ENCODE data around the gene PCA3. TPM values are rescaled to one million over a fixed set of nuclear protein-coding genes. Genes with fewer than 3 reads are reported as not detected.

The PCA3 gene
- total and polyA plus RNA-seq, 2 of the 8 experiments (the other 6 are each of a cell fraction or from before 2014, with no cell fraction given) = not detected

DNA sequence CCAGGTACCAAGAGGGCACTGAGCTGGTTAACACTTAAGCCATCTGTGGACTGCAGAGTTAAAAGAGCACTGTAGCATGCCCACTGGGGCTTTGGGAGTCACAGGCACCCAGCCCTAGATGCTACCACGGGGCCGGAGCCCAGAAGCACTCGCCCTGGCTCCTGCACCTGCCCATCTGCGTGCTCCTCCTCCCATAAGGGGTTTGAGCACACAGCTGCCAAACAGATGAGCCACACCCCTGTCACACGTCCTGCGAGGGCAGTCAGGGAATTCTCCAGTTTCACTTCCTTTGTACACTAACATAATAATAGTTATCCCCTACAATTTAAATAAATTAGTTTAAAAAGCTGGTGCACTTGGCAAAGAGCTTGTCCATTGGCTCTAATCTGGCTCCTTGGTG lies 4.5 kb upstream of the PCA3 start:
- H4K20me1 ChIP-seq (replicated peaks in 1 of 2; ENCODE audit: control insufficient read depth in 1 of 2, insufficient read depth in 2 of 2, low read length in 2 of 2) = no peaks in the 10 kb centered on the region
- FAIRE-seq (no peak), DNase-seq (ENCODE audit: low read depth in 1 of 2, low spot score in 2 of 2) (no peak)
- no peak overlapping the region for H3K14ac ChIP-seq (ENCODE audit: insufficient read length)
- H2BK5ac ChIP-seq (ENCODE audit: low read depth, low read length) = no peak overlapping the region
- no peak overlapping the region for H3K4ac ChIP-seq (replicated peaks; ENCODE audit: insufficient read length, low read depth, low read length)
- no peak overlapping the region for H4K91ac ChIP-seq (replicated peaks; ENCODE audit: insufficient read length, low read length)
- H2BK120ac ChIP-seq (replicated peaks; ENCODE audit: low read depth, low read length) = no peak overlapping the region
- H2AFZ ChIP-seq (ENCODE audit: low read length) = no peak overlapping the region
- H3K4me1 ChIP-seq (replicated peaks in 1 of 4; ENCODE audit: control insufficient read depth in 3 of 4, insufficient read depth in 4 of 4, low read length in 3 of 4) = peaks cover 0 to 5% (median 2%) of the 10 kb centered on the region in 4 experiments; a peak in 4 of 7 replicates
- no peak overlapping the region for H3K56ac ChIP-seq (replicated peaks; ENCODE audit: insufficient read length, low read depth, low read length)
- no peak overlapping the region for H2AK5ac ChIP-seq (ENCODE audit: low read depth, low read length)
- H4K8ac ChIP-seq (ENCODE audit: extremely low read depth, insufficient read depth, low read length) = 0 out of 2 replicates have a peak overlapping the region, but pooled peaks have one; percentile 35
- H3K23ac ChIP-seq (ENCODE audit: insufficient read length) = no peak overlapping the region
- POLR2A ChIA-PET (ENCODE audit: partially characterized antibody) = no interaction called here
- H4K5ac ChIP-seq (ENCODE audit: insufficient read length, low read depth, low read length) = no peak overlapping the region
- no peak overlapping the region; the same call in 1 of the 2 replicates for H2BK12ac ChIP-seq (ENCODE audit: low read depth, low read length)
- 85% methylated on average over 6 of the region's 6 CpGs; no CpG with 5 or more reads in 1 of the 2 experiments for WGBS, 2 experiments (ENCODE audit: extremely low coverage in 1 of 2, insufficient coverage in 1 of 2, insufficient read length in 1 of 2, insufficient replicate concordance in 2 of 2, low coverage in 1 of 2, low lambda C conversion rate in 2 of 2, missing lambda C conversion rate in 1 of 2)
- CTCF ChIA-PET (ENCODE audit: partially characterized antibody) = interaction anchor here (1.0 to 6.3 kb wide), 5 partner anchors 48 to 407 kb away, joined by 3 to 35 read pairs (median 4); no protein-coding TSS in a partner anchor
- no peak overlapping the region for H3K18ac ChIP-seq (ENCODE audit: extremely low read depth, low read length)
- H3K27me3 ChIP-seq (replicated peaks in 1 of 4; ENCODE audit: control insufficient read depth in 3 of 4, extremely low read depth in 1 of 4, insufficient read depth in 3 of 4, low read length in 3 of 4) = no peaks in the 10 kb centered on the region
- H3K4me2 ChIP-seq (ENCODE audit: insufficient read depth in 1 of 2, low read depth in 2 of 2, low read length in 2 of 2) = no peak overlapping the region
- no peaks in the 10 kb centered on the region for H3K79me2 ChIP-seq (ENCODE audit: control insufficient read depth in 1 of 2, insufficient read depth in 2 of 2, low read length in 2 of 2)
- H2BK15ac ChIP-seq (ENCODE audit: low read length) = no peak overlapping the region
- no peaks in the 10 kb centered on the region for H3K79me1 ChIP-seq (ENCODE audit: low read depth, low read length)
- no peaks in the 10 kb centered on the region for H3K9me3 ChIP-seq (ENCODE audit: insufficient read depth in 2 of 2, low read depth in 1 of 2, low read length in 1 of 2)
- H3K4me3 ChIP-seq (ENCODE audit: extremely low read depth in 1 of 4, insufficient read depth in 2 of 4, low read depth in 3 of 4, low read length in 4 of 4) = no peak overlapping the region
- H3K9ac ChIP-seq (replicated peaks in 1 of 4; ENCODE audit: extremely low read depth in 1 of 4, low read depth in 3 of 4, low read length in 3 of 4) = no peak overlapping the region
- no peaks in the 10 kb centered on the region for H3K23me2 ChIP-seq (ENCODE audit: low read depth, low read length)
- no peak overlapping the region for H3K27ac ChIP-seq (ENCODE audit: low read depth, low read length)
- H2BK20ac ChIP-seq (ENCODE audit: low read length) = no peak overlapping the region
- H3K36me3 ChIP-seq (ENCODE audit: control insufficient read depth in 2 of 4, insufficient read depth in 4 of 4, low read length in 3 of 4) = no peaks in the 10 kb centered on the region
- TF ChIP-seq GTF2F1 (IDR thresholded peaks at IDR 0.05; ENCODE audit: borderline replicate concordance, low read depth, low read length) = no peak

Data from H1 (cell line).